Measurements from ENCODE around the gene HYOU1.
A peak's percentile ranks its signal among the peaks of the same experiment; 100 is the strongest.

Gene HYOU1

GRCh38 chr11:119092880-119093842, 36.2 kb upstream of the HYOU1 start:
- intact Hi-C loops (cut with micrococcal nuclease): no loop called here
- Mint-ChIP-seq H3K36me3 (ENCODE audit: low read depth) (peaks cover 55% of the 10 kb centered on the region), H3K4me1 (ENCODE audit: low read depth) (peaks cover 54% of the 10 kb centered on the region)

GRCh38 chr11:119091966-119092879, 35.2 kb upstream of the HYOU1 start:
- no peaks in the 10 kb centered on the region for H3K27me3 Mint-ChIP-seq
- H3K4me3 Mint-ChIP-seq: no peak overlapping the region
- intact Hi-C loops (cut with micrococcal nuclease): no loop called here
- no peaks in the 10 kb centered on the region for H3K9me3 Mint-ChIP-seq
- H3K36me3 Mint-ChIP-seq (ENCODE audit: low read depth): peaks cover 45% of the 10 kb centered on the region
- H3K4me1 Mint-ChIP-seq (ENCODE audit: low read depth): peaks cover 63% of the 10 kb centered on the region
- no peak overlapping the region for H3K27ac Mint-ChIP-seq

More at GRCh38 chr11:119092880-119093842, 36.2 kb upstream of the HYOU1 start:
- Mint-ChIP-seq H3K27ac (peak overlapping the region; percentile 90), H3K27me3 (no peaks in the 10 kb centered on the region), H3K9me3 (no peaks in the 10 kb centered on the region), H3K4me3 (peak overlapping the region; percentile 90)

- intact Hi-C loops (cut with micrococcal nuclease): no loop called here
- peaks cover 36% of the 10 kb centered on the region for H3K36me3 Mint-ChIP-seq (ENCODE audit: low read depth)
- no peak overlapping the region for H3K27ac Mint-ChIP-seq
- no peaks in the 10 kb centered on the region for H3K9me3 Mint-ChIP-seq
- peaks cover 64% of the 10 kb centered on the region for H3K4me1 Mint-ChIP-seq (ENCODE audit: low read depth)
- no peak overlapping the region for H3K4me3 Mint-ChIP-seq
- no peaks in the 10 kb centered on the region for H3K27me3 Mint-ChIP-seq
Measured at GRCh38 chr11:119091178-119091577, 34.2 kb upstream of the HYOU1 start.

- H3K36me3 Mint-ChIP-seq (ENCODE audit: low read depth): peaks cover 33% of the 10 kb centered on the region
- H3K9me3 Mint-ChIP-seq: no peaks in the 10 kb centered on the region
- H3K27me3 Mint-ChIP-seq: no peaks in the 10 kb centered on the region
- intact Hi-C loops (cut with micrococcal nuclease): no loop called here
- no peak overlapping the region for H3K27ac Mint-ChIP-seq
- H3K4me1 Mint-ChIP-seq (ENCODE audit: low read depth): peaks cover 60% of the 10 kb centered on the region
- no peak overlapping the region for H3K4me3 Mint-ChIP-seq
Measured at GRCh38 chr11:119089319-119089718, 32.3 kb upstream of the HYOU1 start.

GRCh38 chr11:119088406-119088805, 31.4 kb upstream of the HYOU1 start:
- H3K4me3 Mint-ChIP-seq: no peak overlapping the region
- H3K9me3 Mint-ChIP-seq: no peaks in the 10 kb centered on the region
- H3K27me3 Mint-ChIP-seq: no peaks in the 10 kb centered on the region
- peak overlapping the region; percentile 8 for H3K27ac Mint-ChIP-seq
- H3K4me1 Mint-ChIP-seq (ENCODE audit: low read depth): peaks cover 58% of the 10 kb centered on the region
- H3K36me3 Mint-ChIP-seq (ENCODE audit: low read depth): peaks cover 24% of the 10 kb centered on the region
- intact Hi-C loops (cut with micrococcal nuclease): no loop called here

GRCh38 chr11:119087747-119088241, 30.8 kb upstream of the HYOU1 start:
- intact Hi-C loops (cut with micrococcal nuclease): no loop called here

GRCh38 chr11:119087123-119087522, 30.1 kb upstream of the HYOU1 start:
- Mint-ChIP-seq H3K4me3 (no peak overlapping the region), H3K4me1 (ENCODE audit: low read depth) (peaks cover 51% of the 10 kb centered on the region), H3K27ac (no peak overlapping the region), H3K27me3 (no peaks in the 10 kb centered on the region), H3K9me3 (no peaks in the 10 kb centered on the region), H3K36me3 (ENCODE audit: low read depth) (peaks cover 18% of the 10 kb centered on the region)
- intact Hi-C loops (cut with micrococcal nuclease): no loop called here

More at GRCh38 chr11:119087747-119088241, 30.8 kb upstream of the HYOU1 start:
- H3K27me3 Mint-ChIP-seq: no peaks in the 10 kb centered on the region
- peaks cover 52% of the 10 kb centered on the region for H3K4me1 Mint-ChIP-seq (ENCODE audit: low read depth)
- peak overlapping the region; percentile 8 for H3K27ac Mint-ChIP-seq
- no peaks in the 10 kb centered on the region for H3K9me3 Mint-ChIP-seq
- no peak overlapping the region for H3K4me3 Mint-ChIP-seq
- H3K36me3 Mint-ChIP-seq (ENCODE audit: low read depth): peaks cover 18% of the 10 kb centered on the region

GRCh38 chr11:119085437-119085847, 28.4 kb upstream of the HYOU1 start:
- Mint-ChIP-seq H3K9me3 (no peaks in the 10 kb centered on the region), H3K27ac (peak overlapping the region; percentile 93), H3K4me3 (peak overlapping the region; percentile 90), H3K4me1 (ENCODE audit: low read depth) (peaks cover 63% of the 10 kb centered on the region), H3K36me3 (ENCODE audit: low read depth) (peaks cover 31% of the 10 kb centered on the region), H3K27me3 (no peaks in the 10 kb centered on the region)
- intact Hi-C loops (cut with micrococcal nuclease): no loop called here

- H3K4me3 Mint-ChIP-seq: peak within 1 kb of the TSS; percentile 90
- H3K36me3 Mint-ChIP-seq (ENCODE audit: low read depth): peaks cover 37% of the 10 kb centered on the region
- peak within 1 kb of the TSS; percentile 93 for H3K27ac Mint-ChIP-seq
- intact Hi-C loops (cut with micrococcal nuclease): loop anchor here (1.0 kb wide), 1 partner anchor 28 kb away; the partner anchor contains the start of gene HYOU1
- H3K27me3 Mint-ChIP-seq: no peaks in the 10 kb centered on the region
- peaks cover 60% of the 10 kb centered on the region for H3K4me1 Mint-ChIP-seq (ENCODE audit: low read depth)
- no peaks in the 10 kb centered on the region for H3K9me3 Mint-ChIP-seq
Measured at GRCh38 chr11:119084663-119085436, 27.8 kb upstream of the HYOU1 start, which contains the start of gene HMBS. Gene HMBS, plus strand, starts transcription at chr11:119084881. Its CDS starts 153 bp downstream, at chr11:119085034.

GRCh38 chr11:119081682-119082260, 24.8 kb upstream of the HYOU1 start:
- intact Hi-C loops (cut with micrococcal nuclease): no loop called here
- H3K27ac Mint-ChIP-seq: peak overlapping the region; percentile 93

GRCh38 chr11:119078675-119079420, 21.8 kb upstream of the HYOU1 start:
- H3K4me3 Mint-ChIP-seq: no peak overlapping the region
- peaks cover 25% of the 10 kb centered on the region for H3K4me1 Mint-ChIP-seq (ENCODE audit: low read depth)
- H3K27ac Mint-ChIP-seq: no peak overlapping the region
- H3K27me3 Mint-ChIP-seq: no peaks in the 10 kb centered on the region
- peaks cover 90% of the 10 kb centered on the region for H3K36me3 Mint-ChIP-seq (ENCODE audit: low read depth)
- intact Hi-C loops (cut with micrococcal nuclease): no loop called here
- H3K9me3 Mint-ChIP-seq: no peaks in the 10 kb centered on the region

More at GRCh38 chr11:119081682-119082260, 24.8 kb upstream of the HYOU1 start:
- Mint-ChIP-seq H3K36me3 (ENCODE audit: low read depth) (peaks cover 68% of the 10 kb centered on the region), H3K4me3 (no peak overlapping the region), H3K9me3 (no peaks in the 10 kb centered on the region), H3K4me1 (ENCODE audit: low read depth) (peaks cover 34% of the 10 kb centered on the region), H3K27me3 (no peaks in the 10 kb centered on the region)

GRCh38 chr11:119077839-119078238, 20.8 kb upstream of the HYOU1 start:
- peaks cover 100% of the 10 kb centered on the region for H3K36me3 Mint-ChIP-seq (ENCODE audit: low read depth)
- no peaks in the 10 kb centered on the region for H3K27me3 Mint-ChIP-seq
- no peak overlapping the region for H3K27ac Mint-ChIP-seq
- peaks cover 25% of the 10 kb centered on the region for H3K4me1 Mint-ChIP-seq (ENCODE audit: low read depth)
- intact Hi-C loops (cut with micrococcal nuclease): no loop called here
- H3K4me3 Mint-ChIP-seq: no peak overlapping the region
- no peaks in the 10 kb centered on the region for H3K9me3 Mint-ChIP-seq
